Chondrocyte (in vitro differentiated cells): Measurements from ENCODE around the gene NR4A3. TPM values are rescaled to one million over a fixed set of nuclear protein-coding genes. Genes with fewer than 3 reads are reported as not detected.
"Not testable (repeated sequence)": the region's sequence is repeated elsewhere in the genome, so short reads cannot be mapped to it uniquely, and the experiment has no call there.

Experiments
- DNase-seq: peaks from one replicate; pipeline ENCODE4 v3.0.0; 2021; ENCODE audit warnings: mixed read lengths, low spot score
- H3K27ac Mint-ChIP-seq: one replicate; pipeline ENCODE4 v1.8.0; 2021; ENCODE audit warnings: mild to moderate bottlenecking, moderate library complexity, mixed read lengths; ENCODE audit not compliant: unreplicated experiment
- H3K27me3 Mint-ChIP-seq: 2 replicates; pipeline ENCODE4 v1.8.0; 2021; ENCODE audit warnings: low read depth, mixed read lengths
- H3K36me3 Mint-ChIP-seq: 2 replicates; pipeline ENCODE4 v1.8.0; 2021; ENCODE audit warnings: low read depth, mixed read lengths
- H3K4me1 Mint-ChIP-seq: 2 replicates; pipeline ENCODE4 v1.8.0; 2021; ENCODE audit warnings: low read depth, mild to moderate bottlenecking, mixed read lengths
- H3K4me3 Mint-ChIP-seq: one replicate; pipeline ENCODE4 v1.8.0; 2021; ENCODE audit warnings: mild to moderate bottlenecking, moderate library complexity, mixed read lengths; ENCODE audit not compliant: unreplicated experiment
- H3K9me3 Mint-ChIP-seq: 2 replicates; pipeline ENCODE4 v1.8.0; 2021; ENCODE audit warnings: low read depth, mixed read lengths
- total RNA-seq: library from RNA; stranded (reverse); gene quantifications from 3 replicates; pipeline ENCODE4 v1.2.1, GENCODE V29; 2021
- TF ChIP-seq, protein P1 (sequence below): fragments of 200-600 bp; sonication (generic); IDR thresholded peaks from 2 replicates; pipeline ENCODE4 v1.5.0; 2021; ENCODE audit warnings: antibody characterized with exemption, mild to moderate bottlenecking, moderate library complexity

Gene NR4A3
- total RNA-seq, 1 donor from 2014 or later: 1.2 TPM

DNA sequence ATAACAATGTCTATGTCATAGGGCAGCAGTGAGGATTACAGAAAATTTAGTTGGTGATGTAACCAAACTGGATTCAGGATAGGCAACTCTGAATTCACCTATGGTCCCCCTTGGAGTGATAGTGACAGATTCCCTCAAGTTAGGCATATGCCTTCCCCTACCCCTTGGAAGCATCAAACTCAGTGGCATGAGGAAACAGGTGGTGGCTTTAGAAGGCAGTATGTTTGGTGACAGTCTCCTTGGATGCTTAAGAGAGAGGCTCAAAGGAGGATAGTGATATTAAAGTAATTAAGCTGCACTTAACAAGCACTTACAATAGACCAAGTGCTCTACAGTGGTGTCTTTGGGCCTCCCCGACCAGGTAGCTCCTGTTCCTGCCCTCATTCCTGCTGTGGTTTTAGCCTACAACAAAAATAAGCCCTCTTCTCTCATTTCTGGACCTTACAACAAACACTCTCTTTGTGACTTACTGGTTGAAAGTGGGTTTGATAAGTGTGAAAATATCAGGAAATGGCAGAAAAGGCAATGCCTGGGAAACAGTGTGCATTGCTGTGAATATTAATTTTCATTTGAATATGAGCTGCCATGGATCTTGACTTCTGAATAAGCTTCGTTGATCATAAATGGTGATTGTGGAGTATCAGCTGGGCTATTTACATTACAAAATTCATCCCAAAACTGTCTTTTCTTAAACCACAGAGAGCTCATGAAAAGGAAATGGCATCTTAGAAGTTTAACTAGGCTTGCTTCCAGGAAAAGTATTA, 29.2 kb downstream of the NR4A3 start:
- H3K4me1 Mint-ChIP-seq: peaks cover 6% of the 10 kb centered on the region
- no peaks in the 10 kb centered on the region for H3K27me3 Mint-ChIP-seq
- DNase-seq: no peak
- H3K27ac Mint-ChIP-seq: no peak overlapping the region
- no peak overlapping the region for H3K4me3 Mint-ChIP-seq
- TF ChIP-seq, protein P1, sequence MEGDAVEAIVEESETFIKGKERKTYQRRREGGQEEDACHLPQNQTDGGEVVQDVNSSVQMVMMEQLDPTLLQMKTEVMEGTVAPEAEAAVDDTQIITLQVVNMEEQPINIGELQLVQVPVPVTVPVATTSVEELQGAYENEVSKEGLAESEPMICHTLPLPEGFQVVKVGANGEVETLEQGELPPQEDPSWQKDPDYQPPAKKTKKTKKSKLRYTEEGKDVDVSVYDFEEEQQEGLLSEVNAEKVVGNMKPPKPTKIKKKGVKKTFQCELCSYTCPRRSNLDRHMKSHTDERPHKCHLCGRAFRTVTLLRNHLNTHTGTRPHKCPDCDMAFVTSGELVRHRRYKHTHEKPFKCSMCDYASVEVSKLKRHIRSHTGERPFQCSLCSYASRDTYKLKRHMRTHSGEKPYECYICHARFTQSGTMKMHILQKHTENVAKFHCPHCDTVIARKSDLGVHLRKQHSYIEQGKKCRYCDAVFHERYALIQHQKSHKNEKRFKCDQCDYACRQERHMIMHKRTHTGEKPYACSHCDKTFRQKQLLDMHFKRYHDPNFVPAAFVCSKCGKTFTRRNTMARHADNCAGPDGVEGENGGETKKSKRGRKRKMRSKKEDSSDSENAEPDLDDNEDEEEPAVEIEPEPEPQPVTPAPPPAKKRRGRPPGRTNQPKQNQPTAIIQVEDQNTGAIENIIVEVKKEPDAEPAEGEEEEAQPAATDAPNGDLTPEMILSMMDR: no peak
- H3K9me3 Mint-ChIP-seq: peaks cover 3% of the 10 kb centered on the region
- H3K36me3 Mint-ChIP-seq: no peaks in the 10 kb centered on the region

DNA sequence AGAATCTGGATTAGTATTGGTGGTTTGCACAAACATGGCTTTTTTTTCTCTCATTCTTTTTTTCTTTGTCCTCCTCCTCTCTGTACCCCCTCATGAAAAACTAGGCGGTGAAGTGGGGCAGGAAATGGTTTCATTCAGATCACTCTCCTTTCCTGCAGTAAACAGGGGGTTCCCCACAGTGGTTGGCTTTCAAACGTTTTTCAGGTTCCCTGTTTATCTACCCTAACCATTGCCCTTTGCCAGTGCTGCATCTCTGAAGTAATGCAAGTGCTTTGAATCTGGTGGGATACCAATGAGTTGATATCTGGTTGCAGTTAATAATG, 29.8 kb downstream of the NR4A3 start:
- Mint-ChIP-seq H3K27ac (no peak overlapping the region), H3K9me3 (peaks cover 3% of the 10 kb centered on the region)

DNA sequence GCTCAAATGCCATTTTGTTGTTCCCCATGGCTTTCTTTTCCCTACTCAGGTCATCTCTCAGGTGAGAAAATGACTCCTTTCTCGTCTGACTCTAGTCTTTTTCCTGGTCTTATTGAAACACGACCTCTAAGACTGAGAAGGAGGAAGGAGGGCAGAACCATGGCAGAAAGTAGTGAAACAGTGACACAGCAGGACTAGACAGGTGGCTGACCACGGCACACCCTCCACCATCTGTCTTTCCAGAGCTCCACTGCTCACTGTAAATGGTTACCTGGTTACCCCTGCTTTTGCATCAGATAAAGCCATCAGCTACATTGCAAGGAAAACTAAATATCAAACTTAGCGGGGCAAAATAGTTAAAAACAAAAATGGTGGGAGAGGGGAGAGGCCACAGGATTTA, 30.9 kb downstream of the NR4A3 start:
- H3K4me1 Mint-ChIP-seq: peaks cover 6% of the 10 kb centered on the region
- no peak overlapping the region for H3K27ac Mint-ChIP-seq
- H3K4me3 Mint-ChIP-seq: no peak overlapping the region
- peaks cover 3% of the 10 kb centered on the region for H3K9me3 Mint-ChIP-seq
- TF ChIP-seq, protein P1: no peak
- H3K27me3 Mint-ChIP-seq: no peaks in the 10 kb centered on the region
- no peaks in the 10 kb centered on the region for H3K36me3 Mint-ChIP-seq
- no peak for DNase-seq

More for the DNA sequence above, 29.8 kb downstream of the NR4A3 start:
- Mint-ChIP-seq H3K4me3 (no peak overlapping the region), H3K4me1 (peaks cover 6% of the 10 kb centered on the region), H3K27me3 (no peaks in the 10 kb centered on the region), H3K36me3 (no peaks in the 10 kb centered on the region)
- TF ChIP-seq, protein P1: no peak
- no peak for DNase-seq

DNA sequence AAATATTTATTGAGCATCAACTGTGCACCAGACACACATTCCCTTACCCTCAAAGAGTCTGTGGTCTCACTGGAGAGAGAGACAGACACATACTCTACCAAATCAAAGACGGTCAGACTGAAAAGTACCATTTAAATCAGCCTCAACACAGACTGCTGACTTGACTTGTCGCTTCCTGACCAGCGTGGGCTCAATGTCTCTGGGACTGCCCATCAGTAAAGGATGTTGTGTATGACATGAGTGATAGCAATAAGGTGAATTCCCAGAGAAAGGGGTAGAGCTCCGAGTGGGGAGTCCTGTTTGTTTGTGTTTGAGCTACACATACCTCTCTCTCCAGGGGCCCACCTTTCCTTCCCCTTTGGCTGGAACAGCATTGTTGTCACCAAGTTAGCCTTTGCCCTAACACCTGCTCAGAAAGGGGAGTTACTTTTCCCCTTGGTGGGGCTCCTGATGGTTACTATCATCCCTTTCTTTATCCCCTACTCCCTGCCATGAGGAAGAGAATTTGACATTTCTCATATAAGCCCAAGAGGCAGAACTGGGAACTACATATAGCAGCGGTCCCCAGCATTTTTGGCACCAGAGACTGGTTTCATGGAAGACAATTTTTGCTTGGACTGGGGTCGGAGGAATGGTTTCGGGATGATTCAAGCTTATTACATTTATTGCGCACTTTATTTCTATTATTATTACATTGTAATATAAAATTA, 33.9 kb downstream of the NR4A3 start:
- Mint-ChIP-seq H3K36me3 (no peaks in the 10 kb centered on the region), H3K4me3 (no peak overlapping the region), H3K4me1 (peaks cover 6% of the 10 kb centered on the region), H3K9me3 (peaks cover 3% of the 10 kb centered on the region), H3K27me3 (no peaks in the 10 kb centered on the region), H3K27ac (no peak overlapping the region)
- TF ChIP-seq, protein P1: no peak
- DNase-seq: no peak

DNA sequence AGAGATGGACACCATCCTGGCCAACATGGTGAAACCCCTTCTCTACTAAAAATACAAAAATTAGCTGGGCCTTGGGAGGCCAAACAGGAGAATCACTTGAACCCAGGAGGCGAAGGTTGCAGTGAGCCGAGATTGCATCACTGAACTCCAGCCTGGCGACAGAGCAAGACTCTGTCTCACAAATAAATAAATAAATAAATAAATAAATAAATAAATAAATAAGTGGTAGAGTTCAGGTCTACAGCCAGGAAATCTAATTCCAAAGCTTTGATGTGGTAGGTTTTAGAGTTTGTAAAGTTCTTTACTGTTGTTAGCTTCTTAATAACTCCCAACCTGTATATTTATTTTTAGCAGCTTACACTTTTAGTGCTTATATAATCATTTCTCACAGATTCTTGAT, 35.9 kb downstream of the NR4A3 start:
- H3K4me3 Mint-ChIP-seq, H3K27ac Mint-ChIP-seq, H3K4me1 Mint-ChIP-seq, H3K36me3 Mint-ChIP-seq, H3K27me3 Mint-ChIP-seq, H3K9me3 Mint-ChIP-seq, DNase-seq: not testable (repeated sequence)

DNA sequence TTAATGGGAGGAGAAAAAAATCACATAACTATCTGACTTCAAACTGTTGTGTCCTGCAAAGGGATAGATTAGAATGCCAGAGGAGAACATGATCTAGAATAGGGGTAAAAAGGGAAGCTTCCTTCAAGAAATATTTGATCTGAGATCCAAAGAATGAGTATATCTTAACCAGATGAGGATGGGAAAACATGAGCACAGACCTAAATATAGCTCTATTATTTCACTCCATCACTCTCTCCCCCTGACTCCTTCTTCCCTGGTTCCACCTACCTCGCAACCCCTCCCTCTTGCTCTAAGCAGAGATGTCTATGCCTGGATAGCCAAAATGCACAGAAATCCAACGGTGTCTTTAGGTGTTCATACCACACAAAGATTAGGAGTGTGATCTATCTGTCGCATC, 36.4 kb downstream of the NR4A3 start:
- peaks cover 3% of the 10 kb centered on the region for H3K9me3 Mint-ChIP-seq

More for the DNA sequence above, 36.4 kb downstream of the NR4A3 start:
- Mint-ChIP-seq H3K27ac (no peak overlapping the region), H3K27me3 (no peaks in the 10 kb centered on the region), H3K4me1 (no peaks in the 10 kb centered on the region), H3K4me3 (no peak overlapping the region), H3K36me3 (no peaks in the 10 kb centered on the region)
- DNase-seq: no peak
- TF ChIP-seq, protein P1: no peak
